Mononuclear cell (primary cell): Measurements from ENCODE around the gene ZSWIM4. TPM values are rescaled to one million over a fixed set of nuclear protein-coding genes. Genes with fewer than 3 reads are reported as not detected.
"Not testable (repeated sequence)": the region's sequence is repeated elsewhere in the genome, so short reads cannot be mapped to it uniquely, and the experiment has no call there.

Source experiments
- H3K27me3 ChIP-seq: 2 replicates; pipeline ENCODE4 v1.6.0; 2011; ENCODE audit warnings: low read length, control low read depth; ENCODE audit not compliant: insufficient read depth
- H3K4me1 ChIP-seq: 2 replicates; pipeline ENCODE4 v1.5.1; 2011; ENCODE audit warnings: mild to moderate bottlenecking, low read length, control low read depth; ENCODE audit not compliant: insufficient read depth
- H3K4me3 ChIP-seq: 2 replicates; pipeline ENCODE4 v1.5.1; 2011; ENCODE audit warnings: mild to moderate bottlenecking, low read length, moderate library complexity
- H3K9me3 ChIP-seq: 2 replicates; pipeline ENCODE4 v1.5.1; 2011; ENCODE audit warnings: low read depth, mild to moderate bottlenecking, control low read depth, low read length
- total RNA-seq: library from RNA; depleted of rRNA; stranded (reverse); fragments of >200 nt; gene quantifications from one replicate; pipeline ENCODE4 v1.2.3, GENCODE V29; 2012

The ZSWIM4 gene
- total RNA-seq, 1 donor = 1.5 TPM

GRCh38 chr19:13844130-13844631, 48.9 kb downstream of the ZSWIM4 start:
- Histone ChIP-seq H3K9me3 (no peaks in the 10 kb centered on the region), H3K4me1 (peaks cover 88% of the 10 kb centered on the region), H3K27me3 (no peaks in the 10 kb centered on the region), H3K4me3 (no peak overlapping the region)

GRCh38 chr19:13846557-13847406, 51.5 kb downstream of the ZSWIM4 start:
- no peaks in the 10 kb centered on the region for H3K27me3 ChIP-seq
- no peaks in the 10 kb centered on the region for H3K9me3 ChIP-seq
- H3K4me1 ChIP-seq = peaks cover 87% of the 10 kb centered on the region
- H3K4me3 ChIP-seq = peak overlapping the region; percentile 41

- no peaks in the 10 kb centered on the region for H3K9me3 ChIP-seq
- peaks cover 87% of the 10 kb centered on the region for H3K4me1 ChIP-seq
- H3K4me3 ChIP-seq = peak overlapping the region; percentile 41
- H3K27me3 ChIP-seq = no peaks in the 10 kb centered on the region
These were observed 52.4 kb downstream of the ZSWIM4 start for GRCh38 chr19:13847407-13848339.

- Histone ChIP-seq H3K27me3 (no peaks in the 10 kb centered on the region), H3K4me3 (no peak overlapping the region), H3K4me1 (peaks cover 82% of the 10 kb centered on the region), H3K9me3 (no peaks in the 10 kb centered on the region)
These were observed 53.1 kb downstream of the ZSWIM4 start for GRCh38 chr19:13848340-13848677.

GRCh38 chr19:13848798-13849676, 53.8 kb downstream of the ZSWIM4 start:
- H3K4me3 ChIP-seq = no peak overlapping the region
- no peaks in the 10 kb centered on the region for H3K9me3 ChIP-seq
- no peaks in the 10 kb centered on the region for H3K27me3 ChIP-seq
- H3K4me1 ChIP-seq = peaks cover 75% of the 10 kb centered on the region

- H3K9me3 ChIP-seq = no peaks in the 10 kb centered on the region
- peak overlapping the region; percentile 28 for H3K4me3 ChIP-seq
- H3K27me3 ChIP-seq = no peaks in the 10 kb centered on the region
- peaks cover 63% of the 10 kb centered on the region for H3K4me1 ChIP-seq
These were observed 55.0 kb downstream of the ZSWIM4 start for GRCh38 chr19:13849991-13850909.

- Histone ChIP-seq H3K4me3 (peak overlapping the region; percentile 28), H3K4me1 (peaks cover 56% of the 10 kb centered on the region), H3K9me3 (no peaks in the 10 kb centered on the region), H3K27me3 (no peaks in the 10 kb centered on the region)
These were observed 55.9 kb downstream of the ZSWIM4 start for GRCh38 chr19:13850910-13851733.

GRCh38 chr19:13851734-13852114, 56.5 kb downstream of the ZSWIM4 start:
- H3K4me3 ChIP-seq, H3K27me3 ChIP-seq, H3K9me3 ChIP-seq: not testable (repeated sequence)
- H3K4me1 ChIP-seq = peaks cover 50% of the 10 kb centered on the region

- peaks cover 45% of the 10 kb centered on the region for H3K4me1 ChIP-seq
- H3K4me3 ChIP-seq, H3K27me3 ChIP-seq: not testable (repeated sequence)
These were observed 57.0 kb downstream of the ZSWIM4 start for GRCh38 chr19:13852171-13852707.

GRCh38 chr19:13856497-13856896, 61.3 kb downstream of the ZSWIM4 start:
- Histone ChIP-seq H3K4me1 (peaks cover 9% of the 10 kb centered on the region), H3K9me3 (no peaks in the 10 kb centered on the region), H3K4me3 (no peak overlapping the region), H3K27me3 (no peaks in the 10 kb centered on the region)

More at GRCh38 chr19:13852171-13852707, 57.0 kb downstream of the ZSWIM4 start:
- not testable (repeated sequence) for H3K9me3 ChIP-seq

- no peaks in the 10 kb centered on the region for H3K9me3 ChIP-seq
- peaks cover 8% of the 10 kb centered on the region for H3K27me3 ChIP-seq
- H3K4me1 ChIP-seq = peaks cover 16% of the 10 kb centered on the region
- H3K4me3 ChIP-seq = no peak overlapping the region
These were observed 64.2 kb downstream of the ZSWIM4 start for GRCh38 chr19:13859361-13859880.

- Histone ChIP-seq H3K9me3 (no peaks in the 10 kb centered on the region), H3K4me1 (peaks cover 16% of the 10 kb centered on the region), H3K27me3 (peaks cover 12% of the 10 kb centered on the region), H3K4me3 (no peak overlapping the region)
These were observed 65.6 kb downstream of the ZSWIM4 start for GRCh38 chr19:13860679-13861391.
